Body of pancreas (tissue), 4 donors: ENCODE data around the gene GSE1. TPM values are rescaled to one million over a fixed set of nuclear protein-coding genes. Genes with fewer than 3 reads are reported as not detected.

Experiments
- ATAC-seq: fragments of 150-250 bp; one replicate; pipeline ENCODE4 v1.9.1; 2016
- DNase-seq, 4 donors: peaks; one replicate each; pipeline ENCODE4 v3.0.0-alpha.2; 2019
- H3K27ac ChIP-seq, 4 donors: fragments of 200-600 bp; sonication (generic); 1 replicate in 3 of 4; 2 replicates in 1 of 4; pipeline versions ENCODE4 v1.5.1 to v1.6.1; 2016 to 2019; ENCODE audit warnings: mild to moderate bottlenecking in 1 of 4, mixed read lengths in 1 of 4, moderate library complexity in 1 of 4
- H3K27me3 ChIP-seq, 2 donors: fragments of 200-600 bp; sonication (generic); one replicate each; pipeline ENCODE4 v1.6.0; 2016; ENCODE audit warnings: mild to moderate bottlenecking in 1 of 2
- H3K36me3 ChIP-seq, 2 donors: fragments of 200-600 bp; sonication (generic); replicated peaks in 1 of 2; 2 replicates each; pipeline ENCODE4 v1.5.1; 2016; ENCODE audit warnings: low read depth in 2 of 2; ENCODE audit not compliant: insufficient read depth in 1 of 2
- H3K4me1 ChIP-seq: fragments of 200-600 bp; sonication (generic); one replicate; pipeline ENCODE4 v1.6.0; 2016
- H3K4me3 ChIP-seq, 2 donors: fragments of 200-600 bp; sonication (generic); 1 replicate in 1 of 2; 2 replicates in 1 of 2; pipeline ENCODE4 v1.5.1; 2016 to 2019
- H3K9me3 ChIP-seq, 3 donors: fragments of 200-600 bp; sonication (generic); 1 replicate in 2 of 3; 2 replicates in 1 of 3; pipeline ENCODE4 v1.5.1; 2016
- CTCF ChIP-seq, 7 experiments: fragments of 450-650 bp in 4 of 7; fragments of 200-600 bp in 3 of 7; sonication (generic) in 3 of 7; IDR thresholded peaks; one replicate each; pipeline ENCODE4 v1.5.1; 2016 to 2019; ENCODE audit warnings: antibody characterized with exemption in 7 of 7
- POLR2A ChIP-seq, 3 donors: fragments of 450-650 bp; IDR thresholded peaks; one replicate each; pipeline ENCODE4 v1.6.1; 2016; ENCODE audit warnings: antibody characterized with exemption in 3 of 3, mild to moderate bottlenecking in 2 of 3
- WGBS, 2 donors: methylation state at CpG; one replicate each; pipeline ENCODE4 v1.1.5; 2017; 5-methylcytosine and 5-hydroxymethylcytosine counted together
- intact Hi-C: fragments of 100-400 bp; cut with DNase I; formaldehyde crosslinking; loops from one replicate; pipeline ENCODE4 v1.15.1; 2023
- total RNA-seq, 2 donors: library from RNA; depleted of rRNA; stranded (reverse); fragments of >200 nt; gene quantifications; one replicate each; pipeline ENCODE4 v1.1.0, GENCODE V29; 2016

The GSE1 gene
- total RNA-seq, 2 donors from 2014 or later: 76.5 to 221 TPM

GRCh38 chr16:85592700-85593493 is 20.2 kb upstream of the GSE1 start:
- DNase-seq (no peak), ATAC-seq (peak; percentile 41)
- Histone ChIP-seq H3K9me3 (no peaks in the 10 kb centered on the region), H3K4me3 (no peak overlapping the region), H3K4me1 (peaks cover 9% of the 10 kb centered on the region), H3K27ac (no peak overlapping the region), H3K27me3 (no peaks in the 10 kb centered on the region), H3K36me3 (no peaks in the 10 kb centered on the region)
- WGBS, 2 donors: 81 to 91% methylated on average over 4 to 10 of the region's 12 CpGs
- no peak for TF ChIP-seq POLR2A (IDR thresholded peaks at IDR 0.05)
- TF ChIP-seq CTCF (IDR thresholded peaks at IDR 0.05): no peak
- intact Hi-C loops: no loop called here

- no peak overlapping the region for H3K27ac ChIP-seq
- H3K4me3 ChIP-seq: no peak overlapping the region
- H3K27me3 ChIP-seq: no peaks in the 10 kb centered on the region
- no peaks in the 10 kb centered on the region for H3K36me3 ChIP-seq
- TF ChIP-seq POLR2A (IDR thresholded peaks at IDR 0.05) (no peak), CTCF (IDR thresholded peaks at IDR 0.05) (no peak)
- WGBS, 2 donors: 76 to 81% methylated on average over 17 to 21 of the region's 21 CpGs
- intact Hi-C loops: no loop called here
- H3K4me1 ChIP-seq: peaks cover 12% of the 10 kb centered on the region
- DNase-seq (no peak), ATAC-seq (no peak)
- H3K9me3 ChIP-seq: no peaks in the 10 kb centered on the region
Measured at GRCh38 chr16:85593494-85594221, 19.5 kb upstream of the GSE1 start.

- intact Hi-C loops: no loop called here
- ATAC-seq: no peak
- no peak overlapping the region for H3K27ac ChIP-seq
- TF ChIP-seq CTCF (IDR thresholded peaks at IDR 0.05): no peak
- TF ChIP-seq POLR2A (IDR thresholded peaks at IDR 0.05): no peak
- H3K9me3 ChIP-seq: no peaks in the 10 kb centered on the region
- H3K4me3 ChIP-seq: no peak overlapping the region
- no peaks in the 10 kb centered on the region for H3K27me3 ChIP-seq
- DNase-seq: no peak
- H3K36me3 ChIP-seq: no peaks in the 10 kb centered on the region
- WGBS, 2 donors: 83 to 86% methylated on average over 23 to 24 of the region's 24 CpGs
- H3K4me1 ChIP-seq: peaks cover 19% of the 10 kb centered on the region
Measured at GRCh38 chr16:85594273-85594977, 18.7 kb upstream of the GSE1 start.

- TF ChIP-seq POLR2A (IDR thresholded peaks at IDR 0.05): no peak
- no peak for TF ChIP-seq CTCF (IDR thresholded peaks at IDR 0.05)
- Histone ChIP-seq H3K36me3 (no peaks in the 10 kb centered on the region), H3K27me3 (no peaks in the 10 kb centered on the region), H3K9me3 (no peaks in the 10 kb centered on the region), H3K4me1 (peaks cover 26% of the 10 kb centered on the region), H3K4me3 (no peak overlapping the region), H3K27ac (no peak overlapping the region)
- ATAC-seq (no peak), DNase-seq (no peak)
- 90 to 92% methylated on average over 11 of the region's 11 CpGs for WGBS, 2 donors
- intact Hi-C loops: no loop called here
Measured at GRCh38 chr16:85594978-85595661, 18.0 kb upstream of the GSE1 start.
